ENCODE results near the gene RIPPLY2. TPM values are rescaled to one million over a fixed set of nuclear protein-coding genes. Genes with fewer than 3 reads are reported as not detected.

RIPPLY2 gene
- total and polyA plus RNA-seq, 4 donors: not detected

DNA sequence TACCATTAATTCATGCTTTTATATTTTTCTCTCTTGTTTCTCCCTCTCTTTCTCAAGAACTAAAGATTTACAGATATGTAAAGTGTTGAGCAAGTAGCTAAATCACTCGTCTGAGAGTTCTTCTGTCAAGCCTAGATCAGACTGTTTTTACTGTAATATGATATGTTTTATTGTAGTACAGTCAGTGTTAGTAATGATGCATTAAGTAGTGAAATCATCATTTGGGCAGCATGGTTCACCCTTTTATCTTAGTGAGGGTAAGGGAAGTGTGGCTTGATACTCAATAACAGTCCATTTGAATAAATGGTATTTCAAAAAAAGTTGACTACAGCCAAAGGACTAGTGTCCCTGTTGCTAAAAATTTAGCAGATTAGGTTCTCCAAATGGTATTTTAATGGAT, 15.5 kb downstream of the RIPPLY2 start:
- WGBS: 88% methylated on average over 1 of the region's 1 CpG
- H3K9ac ChIP-seq (ENCODE audit: low read depth in 1 of 2, low read length in 2 of 2): no peak overlapping the region
- no peak overlapping the region for H3K27ac ChIP-seq (ENCODE audit: low read depth in 1 of 2, low read length in 2 of 2)
- peaks cover 0 to 4% (median 0%) of the 10 kb centered on the region in 4 donors for H3K36me3 ChIP-seq (ENCODE audit: control insufficient read depth in 4 of 4, insufficient read depth in 3 of 4, low read depth in 1 of 4, low read length in 3 of 4)
- H3K9me3 ChIP-seq (ENCODE audit: control insufficient read depth in 4 of 4, low read length in 3 of 4): no peaks in the 10 kb centered on the region
- H3K4me3 ChIP-seq (ENCODE audit: low read depth in 1 of 3, low read length in 3 of 3): no peak overlapping the region
- no peak for DNase-seq (ENCODE audit: low spot score)
- no peaks in the 10 kb centered on the region for H3K27me3 ChIP-seq (ENCODE audit: control insufficient read depth in 4 of 4, insufficient read depth in 4 of 4, low read length in 3 of 4)
- H3K4me1 ChIP-seq (ENCODE audit: control insufficient read depth in 4 of 4, insufficient read depth in 4 of 4, low read length in 3 of 4): no peaks in the 10 kb centered on the region
- TF ChIP-seq GABPA (IDR thresholded peaks at IDR 0.05 in 1 of 2, conservative IDR thresholded peaks at IDR 0.05 in 1 of 2): no peak
- TF ChIP-seq YY1 (IDR thresholded peaks at IDR 0.05): no peak
- no peak for TF ChIP-seq HNF4G (IDR thresholded peaks at IDR 0.05)
- TF ChIP-seq RXRA (IDR thresholded peaks at IDR 0.05): no peak
- no peak for TF ChIP-seq NR2F2 (IDR thresholded peaks at IDR 0.05)
- TF ChIP-seq, protein P1, sequence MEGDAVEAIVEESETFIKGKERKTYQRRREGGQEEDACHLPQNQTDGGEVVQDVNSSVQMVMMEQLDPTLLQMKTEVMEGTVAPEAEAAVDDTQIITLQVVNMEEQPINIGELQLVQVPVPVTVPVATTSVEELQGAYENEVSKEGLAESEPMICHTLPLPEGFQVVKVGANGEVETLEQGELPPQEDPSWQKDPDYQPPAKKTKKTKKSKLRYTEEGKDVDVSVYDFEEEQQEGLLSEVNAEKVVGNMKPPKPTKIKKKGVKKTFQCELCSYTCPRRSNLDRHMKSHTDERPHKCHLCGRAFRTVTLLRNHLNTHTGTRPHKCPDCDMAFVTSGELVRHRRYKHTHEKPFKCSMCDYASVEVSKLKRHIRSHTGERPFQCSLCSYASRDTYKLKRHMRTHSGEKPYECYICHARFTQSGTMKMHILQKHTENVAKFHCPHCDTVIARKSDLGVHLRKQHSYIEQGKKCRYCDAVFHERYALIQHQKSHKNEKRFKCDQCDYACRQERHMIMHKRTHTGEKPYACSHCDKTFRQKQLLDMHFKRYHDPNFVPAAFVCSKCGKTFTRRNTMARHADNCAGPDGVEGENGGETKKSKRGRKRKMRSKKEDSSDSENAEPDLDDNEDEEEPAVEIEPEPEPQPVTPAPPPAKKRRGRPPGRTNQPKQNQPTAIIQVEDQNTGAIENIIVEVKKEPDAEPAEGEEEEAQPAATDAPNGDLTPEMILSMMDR (IDR thresholded peaks at IDR 0.05; ENCODE audit: low read depth, low read length, missing input control): no peak
- TF ChIP-seq HNF4A (conservative IDR thresholded peaks at IDR 0.05): no peak
- no peak for TF ChIP-seq TAF1 (conservative IDR thresholded peaks at IDR 0.05)
- TF ChIP-seq REST (IDR thresholded peaks at IDR 0.05): no peak
- TF ChIP-seq, protein P2, sequence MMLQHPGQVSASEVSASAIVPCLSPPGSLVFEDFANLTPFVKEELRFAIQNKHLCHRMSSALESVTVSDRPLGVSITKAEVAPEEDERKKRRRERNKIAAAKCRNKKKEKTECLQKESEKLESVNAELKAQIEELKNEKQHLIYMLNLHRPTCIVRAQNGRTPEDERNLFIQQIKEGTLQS (IDR thresholded peaks at IDR 0.05): no peak
- TF ChIP-seq FOXA2 (IDR thresholded peaks at IDR 0.05): no peak
- no peak for TF ChIP-seq SP1 (IDR thresholded peaks at IDR 0.05)
- TF ChIP-seq ZBTB33 (IDR thresholded peaks at IDR 0.05): no peak
- no peak for TF ChIP-seq FOXA1 (IDR thresholded peaks at IDR 0.05)
- TF ChIP-seq MAX (IDR thresholded peaks at IDR 0.05): no peak
- no peak for TF ChIP-seq JUND (IDR thresholded peaks at IDR 0.05)
- no peak for TF ChIP-seq RAD21 (IDR thresholded peaks at IDR 0.05)
- TF ChIP-seq EGR1 (IDR thresholded peaks at IDR 0.05; ENCODE audit: low read depth in 2 of 2): no peak

Data from liver (tissue), 9 donors.